ENCODE results near the gene TRAK1.

Gene TRAK1

DNA sequence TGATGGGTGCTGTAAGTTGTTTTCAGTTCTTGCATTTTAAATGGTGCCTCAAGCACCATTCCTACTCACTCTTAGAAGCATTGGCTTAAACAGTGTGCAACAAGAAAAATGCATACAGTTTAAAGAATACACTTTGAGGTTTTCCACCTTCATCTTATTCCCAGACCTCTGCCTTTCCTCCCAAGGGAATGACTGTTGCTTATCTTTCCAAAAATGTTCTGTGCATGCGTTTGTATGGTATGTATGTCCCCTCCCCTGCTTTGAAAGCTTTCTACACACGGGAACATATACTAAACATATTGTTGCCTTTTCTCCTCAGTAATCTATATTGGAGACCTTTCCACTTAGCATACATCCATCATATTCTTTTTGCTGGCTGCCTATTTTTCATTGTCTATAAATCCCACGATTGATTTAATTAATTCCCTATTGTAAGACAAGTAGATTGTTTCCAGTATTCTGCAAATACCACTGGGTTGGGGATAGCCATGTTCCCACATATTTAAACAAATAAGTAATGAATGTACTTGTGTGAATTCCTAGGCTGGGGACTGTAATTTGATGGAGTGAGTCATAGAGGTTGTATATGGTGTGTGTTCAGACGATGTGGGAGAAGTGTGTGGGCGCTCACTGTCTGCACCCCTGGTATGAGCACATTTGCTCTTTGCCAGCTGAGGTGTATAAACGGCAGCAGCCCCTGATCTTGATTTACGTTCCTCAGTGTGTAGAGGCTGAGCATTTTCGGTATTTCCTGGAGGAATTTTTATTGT, 5.8 kb downstream of the TRAK1 start:
- TF ChIP-seq, protein P1, sequence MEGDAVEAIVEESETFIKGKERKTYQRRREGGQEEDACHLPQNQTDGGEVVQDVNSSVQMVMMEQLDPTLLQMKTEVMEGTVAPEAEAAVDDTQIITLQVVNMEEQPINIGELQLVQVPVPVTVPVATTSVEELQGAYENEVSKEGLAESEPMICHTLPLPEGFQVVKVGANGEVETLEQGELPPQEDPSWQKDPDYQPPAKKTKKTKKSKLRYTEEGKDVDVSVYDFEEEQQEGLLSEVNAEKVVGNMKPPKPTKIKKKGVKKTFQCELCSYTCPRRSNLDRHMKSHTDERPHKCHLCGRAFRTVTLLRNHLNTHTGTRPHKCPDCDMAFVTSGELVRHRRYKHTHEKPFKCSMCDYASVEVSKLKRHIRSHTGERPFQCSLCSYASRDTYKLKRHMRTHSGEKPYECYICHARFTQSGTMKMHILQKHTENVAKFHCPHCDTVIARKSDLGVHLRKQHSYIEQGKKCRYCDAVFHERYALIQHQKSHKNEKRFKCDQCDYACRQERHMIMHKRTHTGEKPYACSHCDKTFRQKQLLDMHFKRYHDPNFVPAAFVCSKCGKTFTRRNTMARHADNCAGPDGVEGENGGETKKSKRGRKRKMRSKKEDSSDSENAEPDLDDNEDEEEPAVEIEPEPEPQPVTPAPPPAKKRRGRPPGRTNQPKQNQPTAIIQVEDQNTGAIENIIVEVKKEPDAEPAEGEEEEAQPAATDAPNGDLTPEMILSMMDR (IDR thresholded peaks at IDR 0.05; ENCODE audit: extremely low read depth, insufficient read depth, missing control alignments) = no peak
- no peak for DNase-seq (ENCODE audit: low spot score)
- in situ Hi-C loops (cut with MboI; ENCODE audit: low pct_unique_long_range_greater_than_20kb, low sequenced_read_pairs, unreplicated experiment) = loop anchor here (5.0 kb wide), 1 partner anchor 205 kb away; no protein-coding TSS in a partner anchor

DNA sequence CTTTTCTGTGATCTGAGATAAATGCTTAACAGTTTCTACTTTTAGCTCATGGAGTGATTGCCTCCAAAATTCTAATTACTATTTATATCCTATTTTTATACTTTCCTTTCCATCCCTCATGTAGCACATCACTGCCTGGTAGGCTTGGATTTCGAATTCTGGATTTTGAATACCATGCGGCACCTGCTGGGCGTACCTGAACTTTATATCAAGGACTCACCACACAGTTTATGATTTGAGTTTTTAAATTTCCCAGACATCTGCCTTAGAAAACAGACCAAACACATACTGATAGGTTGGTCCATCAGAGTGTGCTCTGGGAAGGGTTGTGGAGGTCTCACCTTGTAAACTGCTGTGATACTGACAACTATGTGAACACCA, 6.4 kb downstream of the TRAK1 start:
- in situ Hi-C loops (cut with MboI; ENCODE audit: low pct_unique_long_range_greater_than_20kb, low sequenced_read_pairs, unreplicated experiment) = loop anchor here (5.0 kb wide), 1 partner anchor 205 kb away; no protein-coding TSS in a partner anchor
- no peak for DNase-seq (ENCODE audit: low spot score)
- TF ChIP-seq, protein P1 (IDR thresholded peaks at IDR 0.05; ENCODE audit: extremely low read depth, insufficient read depth, missing control alignments) = no peak

- in situ Hi-C loops (cut with MboI; ENCODE audit: low pct_unique_long_range_greater_than_20kb, low sequenced_read_pairs, unreplicated experiment) = loop anchor here (5.0 kb wide), 1 partner anchor 206 kb away; no protein-coding TSS in a partner anchor
- DNase-seq (ENCODE audit: low spot score) = no peak
- TF ChIP-seq, protein P1 (IDR thresholded peaks at IDR 0.05; ENCODE audit: extremely low read depth, insufficient read depth, missing control alignments) = no peak
Measured at GRCh38 chr3:42098171-42098570, 7.0 kb downstream of the TRAK1 start.

DNA sequence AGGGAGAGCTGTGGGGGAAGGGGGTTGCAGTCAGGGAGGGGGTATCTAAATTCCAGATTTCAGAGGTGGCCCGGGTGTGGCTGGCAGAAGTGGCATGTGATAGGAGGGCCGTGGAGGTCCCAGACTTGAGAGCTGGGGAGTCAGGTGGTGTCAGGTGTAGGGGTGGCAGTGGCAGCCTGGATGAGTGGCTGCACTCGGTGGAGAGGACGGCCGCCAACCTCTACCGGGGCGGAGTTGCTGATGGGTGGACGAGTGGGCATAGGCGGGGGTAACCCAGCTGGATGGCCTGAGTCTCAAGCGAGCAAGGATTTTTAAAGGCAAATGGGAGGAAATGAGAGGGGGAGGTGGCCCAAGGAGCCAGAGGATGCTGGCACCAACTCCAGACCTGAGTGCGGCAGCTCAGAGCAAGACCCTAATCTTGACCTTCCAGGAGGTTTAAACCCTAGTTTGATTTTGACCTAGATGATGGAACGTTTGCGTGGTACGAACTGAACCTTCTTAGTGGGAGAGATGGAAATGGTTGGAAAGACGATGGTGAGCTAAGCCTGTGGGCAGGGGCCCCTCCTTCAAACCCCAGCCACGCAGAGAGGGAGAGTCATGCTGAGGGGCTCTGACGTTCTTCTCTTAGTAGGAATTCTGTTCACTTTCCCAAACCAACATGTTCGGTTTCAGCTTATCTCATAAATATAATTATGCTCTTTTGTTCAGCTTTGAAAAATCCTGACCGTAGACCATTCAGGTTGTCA, 8.0 kb downstream of the TRAK1 start:
- in situ Hi-C loops (cut with MboI; ENCODE audit: low pct_unique_long_range_greater_than_20kb, low sequenced_read_pairs, unreplicated experiment) = loop anchor here (5.0 kb wide), 1 partner anchor 207 kb away; no protein-coding TSS in a partner anchor
- no peak for DNase-seq (ENCODE audit: low spot score)
- TF ChIP-seq, protein P1 (IDR thresholded peaks at IDR 0.05; ENCODE audit: extremely low read depth, insufficient read depth, missing control alignments) = no peak

GRCh38 chr3:42101048-42101447, 9.9 kb downstream of the TRAK1 start:
- in situ Hi-C loops (cut with MboI; ENCODE audit: low pct_unique_long_range_greater_than_20kb, low sequenced_read_pairs, unreplicated experiment) = loop anchor here (25.0 kb wide), 1 partner anchor 336 kb away; no protein-coding TSS in a partner anchor
- TF ChIP-seq, protein P1 (IDR thresholded peaks at IDR 0.05; ENCODE audit: extremely low read depth, insufficient read depth, missing control alignments) = no peak
- no peak for DNase-seq (ENCODE audit: low spot score)

DNA sequence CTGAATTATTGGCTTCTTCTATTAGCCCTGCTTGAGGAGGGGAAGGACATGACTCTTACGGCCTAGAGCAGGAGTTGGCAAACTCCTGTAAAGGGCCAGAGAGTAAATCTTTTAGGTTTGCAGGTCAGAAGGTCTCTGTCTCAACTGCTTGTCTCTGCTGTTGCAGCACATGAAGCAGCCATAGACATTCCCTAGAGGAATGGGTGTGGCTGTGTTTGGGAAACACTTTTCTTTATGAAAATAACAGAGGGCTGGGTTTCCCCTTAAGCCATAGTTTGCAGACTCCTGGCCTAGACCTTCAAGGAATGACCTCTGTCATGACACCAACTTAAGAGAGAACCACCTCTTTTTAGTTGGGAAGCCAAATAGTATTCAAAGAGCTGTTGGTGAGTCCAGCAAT, 10.3 kb downstream of the TRAK1 start:
- TF ChIP-seq, protein P1 (IDR thresholded peaks at IDR 0.05; ENCODE audit: extremely low read depth, insufficient read depth, missing control alignments) = no peak
- in situ Hi-C loops (cut with MboI; ENCODE audit: low pct_unique_long_range_greater_than_20kb, low sequenced_read_pairs, unreplicated experiment) = loop anchor here (25.0 kb wide), 1 partner anchor 336 kb away; no protein-coding TSS in a partner anchor
- no peak for DNase-seq (ENCODE audit: low spot score)
